ENCODE results near the gene GLT6D1.

The GLT6D1 gene

DNA sequence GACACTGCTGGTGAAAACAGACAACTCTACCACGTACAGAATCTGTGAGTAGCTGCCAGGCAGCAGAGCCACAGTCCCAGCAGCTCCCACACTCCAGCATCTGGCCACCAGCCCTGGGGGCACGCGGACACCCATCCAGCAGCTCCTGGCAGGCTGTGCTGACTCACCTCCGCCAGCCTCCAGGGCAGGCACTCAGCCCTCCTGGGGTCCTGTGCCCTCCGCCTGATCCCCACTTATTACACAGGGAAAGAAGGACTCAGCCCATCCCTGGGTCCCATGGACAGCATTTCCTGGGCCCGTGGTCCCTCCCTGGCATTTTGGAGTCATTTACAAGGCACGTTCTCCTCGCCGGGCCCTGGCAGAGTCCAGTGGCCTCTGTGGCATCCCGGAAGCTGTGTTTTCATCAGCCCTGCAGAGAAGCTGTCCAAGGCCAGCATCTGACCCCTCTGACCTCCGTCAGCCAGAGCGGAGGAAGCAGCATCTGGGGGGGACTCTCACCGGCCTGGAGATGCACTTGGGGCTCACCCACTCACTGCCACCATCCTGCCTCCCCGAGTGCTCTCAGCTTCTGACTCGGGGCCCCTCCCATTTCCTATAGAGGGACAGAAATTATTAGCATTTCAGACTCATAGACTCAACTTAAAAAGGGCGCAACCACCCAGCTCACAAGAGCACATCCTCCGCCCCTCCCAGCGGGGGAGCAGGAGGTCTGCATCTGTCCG is 56.2 kb downstream of the GLT6D1 start:
- DNase-seq: no peak

DNA sequence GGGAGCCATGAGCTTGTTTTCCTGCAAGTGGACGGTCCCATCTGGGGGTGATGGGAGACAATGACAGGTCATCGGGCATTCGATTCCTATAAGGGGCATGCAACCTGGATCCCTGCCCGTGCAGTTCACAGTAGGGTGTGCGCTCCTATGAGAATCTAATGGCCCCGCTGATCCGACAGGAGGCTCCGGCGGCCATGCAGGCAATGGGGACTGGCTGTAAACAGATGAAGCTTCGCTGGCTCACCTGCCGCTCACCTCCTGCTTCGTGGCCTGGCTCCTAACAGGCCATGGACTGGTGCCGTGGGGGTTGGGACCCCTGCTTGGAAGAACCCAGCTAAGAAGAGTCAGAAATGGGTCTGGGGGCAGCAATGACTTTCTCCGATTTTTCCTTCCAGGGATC is 56.8 kb downstream of the GLT6D1 start:
- DNase-seq: no peak

DNA sequence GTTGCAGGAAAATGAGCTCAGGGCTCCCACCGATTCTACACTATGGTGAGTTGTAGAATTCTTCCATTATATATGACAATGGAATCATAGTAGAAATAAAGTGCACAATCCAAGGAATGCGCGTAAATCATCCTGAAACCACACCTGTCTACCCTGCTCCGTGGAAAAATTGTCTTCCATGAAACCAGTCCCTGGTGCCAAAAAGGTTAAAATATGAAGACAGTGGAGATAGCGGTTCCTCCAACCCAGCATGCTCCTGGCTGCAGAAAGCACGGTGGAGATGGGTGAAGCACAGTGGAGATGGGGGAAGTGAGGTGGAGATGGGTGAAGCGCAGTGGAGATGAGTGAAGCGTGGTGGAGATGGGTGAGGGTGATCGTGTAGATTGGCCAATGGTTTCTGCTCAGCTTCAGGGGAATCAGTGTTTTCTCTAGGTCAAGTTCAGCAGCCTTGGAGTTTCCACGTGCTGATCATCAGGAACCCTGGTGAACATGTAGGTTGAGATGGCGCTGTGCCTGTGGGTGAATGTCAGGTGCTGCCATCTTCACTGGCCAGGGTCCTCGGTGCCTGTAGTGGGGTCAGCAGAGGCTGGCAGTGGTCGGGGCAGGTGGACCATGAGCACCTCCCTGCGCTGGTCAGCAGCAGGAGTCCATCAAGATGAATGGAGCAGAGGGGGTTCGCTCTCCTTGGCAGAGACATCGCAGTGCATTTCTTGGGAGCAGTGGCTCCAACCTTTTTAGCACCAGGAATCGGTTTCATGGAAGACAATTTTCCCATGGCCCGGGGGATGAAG is 57.5 kb downstream of the GLT6D1 start:
- DNase-seq: no peak

DNA sequence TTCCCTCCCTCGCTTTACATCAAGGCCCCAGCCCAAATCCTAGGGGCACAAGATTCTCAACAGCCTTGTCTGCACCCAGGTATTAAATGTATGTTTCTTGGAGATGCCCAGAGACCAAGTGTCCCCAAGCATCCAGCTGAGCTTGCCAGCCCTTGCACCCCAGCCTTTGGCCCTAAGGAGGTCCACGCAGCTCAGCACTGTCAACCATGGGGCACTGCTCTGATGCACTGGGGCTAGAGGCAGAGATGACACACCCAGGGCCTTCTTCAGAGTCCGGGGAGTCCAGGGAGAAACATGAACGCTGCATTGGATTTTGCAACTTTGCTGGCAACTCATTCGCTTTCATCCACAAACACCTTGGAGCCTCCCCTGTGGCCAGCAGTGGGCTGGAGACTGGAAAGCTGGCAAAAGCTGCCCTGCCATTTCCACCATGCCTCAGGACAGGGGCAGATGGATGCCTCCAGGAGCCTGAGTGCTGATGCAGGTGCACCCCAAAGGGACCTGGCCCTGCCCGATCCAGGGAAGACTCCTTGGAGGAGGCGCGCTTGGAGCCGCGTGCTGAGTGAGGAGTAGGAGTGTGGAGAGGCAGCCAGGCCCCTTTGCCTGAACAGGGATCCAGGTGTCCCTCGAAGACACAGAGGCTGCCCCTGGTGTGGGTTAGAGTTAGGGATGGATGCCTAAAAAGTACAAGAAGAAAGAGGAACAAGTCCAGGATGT is 58.5 kb downstream of the GLT6D1 start:
- DNase-seq: no peak

DNA sequence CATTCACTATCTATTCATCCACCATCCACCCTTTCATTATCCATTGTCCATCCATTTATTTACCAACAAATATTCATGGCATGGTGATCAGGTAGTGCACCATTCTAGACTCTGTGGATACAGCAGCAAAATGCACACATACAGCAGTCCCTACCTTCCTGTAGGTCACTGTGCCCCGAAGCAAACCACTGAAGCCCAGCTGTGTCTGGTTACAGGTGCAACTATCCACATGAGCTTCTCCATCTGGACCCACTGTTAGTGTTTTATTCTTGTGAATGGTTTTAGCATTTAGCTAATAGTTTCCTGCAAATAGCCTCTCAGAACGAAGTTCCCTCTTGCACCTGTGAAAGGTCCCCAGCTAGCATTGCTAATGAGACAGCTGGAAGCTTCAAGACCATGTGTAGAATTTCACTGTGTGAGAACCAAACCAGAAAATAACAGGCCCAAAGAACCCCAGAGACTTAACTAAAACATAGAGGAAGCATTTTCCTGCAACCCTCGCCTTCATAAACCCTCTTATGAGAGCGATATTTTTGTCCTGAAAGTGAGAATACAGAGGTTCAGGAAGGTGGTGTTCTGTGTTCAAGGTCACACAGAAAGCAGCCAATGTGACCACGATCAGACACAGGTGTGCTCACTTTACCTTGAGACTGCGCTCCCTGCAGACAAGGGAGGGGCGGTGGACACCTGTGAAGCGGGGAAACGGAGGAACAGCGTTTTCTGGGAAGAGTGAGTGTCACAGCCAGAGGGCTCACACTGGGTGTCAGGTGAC is 59.3 kb downstream of the GLT6D1 start:
- DNase-seq: no peak

DNA sequence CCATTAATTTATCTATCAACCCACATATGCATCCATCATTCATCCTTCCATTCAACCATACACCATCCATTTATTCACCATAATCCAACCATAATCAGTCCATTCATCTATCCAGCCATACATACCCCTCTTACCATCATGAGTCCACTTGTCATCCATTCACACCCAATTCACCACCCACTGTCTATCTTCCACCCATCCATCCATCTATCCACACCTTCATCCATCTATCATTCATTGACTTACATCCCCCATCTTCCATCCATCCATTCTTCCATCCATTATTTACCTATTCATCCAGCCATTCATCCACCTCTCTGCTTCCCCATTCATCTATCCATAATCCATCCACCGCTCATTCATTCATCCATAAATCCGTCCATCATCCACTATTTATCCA is 60.0 kb downstream of the GLT6D1 start:
- DNase-seq: no peak

DNA sequence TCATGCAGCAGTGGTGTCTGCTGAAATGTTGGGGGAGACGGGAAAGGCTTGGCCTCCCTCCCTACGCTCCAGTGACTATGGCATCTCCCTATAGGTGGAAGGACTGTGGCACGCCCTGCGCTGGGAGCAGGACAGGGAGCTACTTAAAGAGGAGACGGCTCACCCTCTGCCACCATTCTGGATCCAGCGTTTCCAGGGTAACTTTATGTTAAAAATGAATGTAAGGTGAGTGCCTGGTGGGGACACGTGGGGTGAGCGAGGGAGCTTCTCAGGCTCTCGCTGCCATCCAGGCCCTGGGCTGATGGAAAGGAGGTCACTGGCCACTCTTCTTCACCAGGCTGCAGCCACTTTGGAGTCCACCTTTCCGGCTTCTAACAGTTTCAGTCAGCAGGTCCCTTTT is 62.1 kb downstream of the GLT6D1 start:
- no peak for DNase-seq

DNA sequence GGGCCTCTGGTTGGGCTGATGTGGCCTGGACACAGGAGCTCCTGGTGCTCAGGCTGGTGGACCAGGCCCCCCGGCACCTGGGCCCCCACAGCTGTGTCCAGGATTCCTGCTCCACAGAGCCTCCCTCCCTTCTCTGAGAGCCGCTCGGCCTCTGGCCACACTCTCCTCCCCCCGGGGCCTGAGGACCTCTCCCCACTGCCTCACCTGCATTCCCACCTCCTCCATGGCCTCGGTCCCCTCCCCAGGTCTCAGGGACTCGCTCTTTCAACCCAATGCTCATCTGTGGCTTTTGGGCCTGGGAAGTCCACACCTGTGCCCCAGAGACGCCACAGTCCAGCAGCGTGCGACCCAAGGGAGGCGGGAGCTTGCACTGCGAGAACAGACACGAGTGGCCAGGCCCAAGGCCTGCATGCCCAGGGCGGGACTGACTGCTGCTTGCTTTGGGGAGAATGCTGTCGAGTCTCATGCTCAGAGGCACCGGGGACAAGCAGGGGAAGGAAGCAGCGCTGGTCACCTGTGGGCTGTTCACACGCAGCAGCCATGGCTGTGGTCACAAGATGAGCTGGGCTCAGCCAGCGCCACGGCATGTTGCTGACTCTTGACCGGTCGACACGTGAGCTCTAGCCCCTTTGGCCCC is 63.2 kb downstream of the GLT6D1 start:
- no peak for DNase-seq

DNA sequence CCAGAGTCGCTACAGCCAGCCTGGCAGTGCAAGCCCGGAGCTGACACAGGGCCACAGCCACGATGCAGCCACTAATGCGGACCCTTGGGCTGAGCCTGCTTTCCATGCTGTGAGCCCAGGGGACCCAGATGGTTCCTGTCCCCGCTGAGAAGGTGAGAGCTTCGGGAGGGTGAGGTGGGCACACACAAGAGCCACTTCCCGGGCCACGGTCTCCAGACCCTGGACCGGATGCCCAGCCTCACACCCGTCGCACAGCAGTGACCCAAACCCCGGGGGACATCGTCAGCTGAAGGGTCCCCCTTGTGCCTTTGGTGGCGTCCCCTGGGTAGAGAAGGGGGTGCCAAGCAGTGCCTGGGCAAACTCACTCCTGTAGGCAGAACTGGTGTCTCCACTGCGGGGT is 64.4 kb downstream of the GLT6D1 start:
- DNase-seq: no peak

DNA sequence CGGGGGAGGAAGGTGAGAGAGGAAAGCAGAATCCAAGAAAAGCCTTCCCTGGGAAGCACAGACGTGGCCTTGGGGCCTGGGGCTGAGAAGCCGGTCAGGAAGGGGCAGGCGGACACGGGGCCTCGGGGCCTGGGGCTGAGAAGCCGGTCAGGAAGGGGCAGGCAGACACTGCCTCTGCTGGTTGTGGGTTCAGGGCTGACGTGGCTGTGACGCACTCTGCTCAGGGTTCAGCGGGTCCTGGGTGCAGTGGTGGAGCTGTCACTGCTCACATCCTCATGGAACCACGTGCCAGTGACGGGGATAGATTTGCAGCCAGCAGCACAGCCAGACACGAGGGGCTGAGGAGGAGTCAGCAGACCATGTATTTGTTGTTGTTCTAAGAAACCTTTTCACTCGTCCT is 65.0 kb downstream of the GLT6D1 start:
- no peak for DNase-seq

Measured in activated effector memory CD4-positive, alpha-beta T cell treated with anti-CD3 and anti-CD28 coated beads, Interleukin-2, amount 50 U/mL, for 16 hours (primary cell).